Progenitor cell of endocrine pancreas (in vitro differentiated cells): ENCODE measurements around the gene ARHGEF35. TPM values are rescaled to one million over a fixed set of nuclear protein-coding genes. Genes with fewer than 3 reads are reported as not detected.

ENCODE experiments used
- DNase-seq: peaks from one replicate; pipeline ENCODE4 v3.0.0; 2021; ENCODE audit warnings: low spot score; ENCODE audit not compliant: unreplicated experiment
- H3K27ac Mint-ChIP-seq: 2 replicates; pipeline ENCODE4 v1.8.0; 2021; ENCODE audit warnings: mild to moderate bottlenecking, moderate library complexity, mixed read lengths
- H3K27me3 Mint-ChIP-seq: 2 replicates; pipeline ENCODE4 v1.8.0; 2021; ENCODE audit warnings: mixed read lengths
- H3K36me3 Mint-ChIP-seq: 2 replicates; pipeline ENCODE4 v1.8.0; 2022; ENCODE audit warnings: mixed read lengths; ENCODE audit not compliant: insufficient read depth
- H3K4me1 Mint-ChIP-seq: 2 replicates; pipeline ENCODE4 v1.8.0; 2021; ENCODE audit warnings: low read depth, mixed read lengths
- H3K4me3 Mint-ChIP-seq: 2 replicates; pipeline ENCODE4 v1.8.0; 2021; ENCODE audit warnings: low read depth, mild to moderate bottlenecking, moderate library complexity, mixed read lengths
- H3K9me3 Mint-ChIP-seq: 2 replicates; pipeline ENCODE4 v1.8.0; 2021; ENCODE audit warnings: low read depth, mixed read lengths
- CTCF ChIP-seq: fragments of 200-600 bp; sonication (generic); IDR thresholded peaks from one replicate; pipeline ENCODE4 v1.5.0; 2021; ENCODE audit warnings: antibody characterized with exemption, mild to moderate bottlenecking; ENCODE audit not compliant: unreplicated experiment
- total RNA-seq: library from RNA; stranded (reverse); gene quantifications from 2 replicates; pipeline ENCODE4 v1.2.1, GENCODE V29; 2021

ARHGEF35 gene
- total RNA-seq, 1 donor from 2014 or later: 19.5 TPM

GRCh38 chr7:144148224-144148827 lies 47.3 kb downstream of the ARHGEF35 start:
- H3K36me3 Mint-ChIP-seq: peaks cover 3% of the 10 kb centered on the region
- H3K4me1 Mint-ChIP-seq: no peaks in the 10 kb centered on the region
- H3K9me3 Mint-ChIP-seq: peaks cover 42% of the 10 kb centered on the region
- no peak for DNase-seq
- no peak for TF ChIP-seq CTCF
- no peak overlapping the region for H3K4me3 Mint-ChIP-seq
- H3K27ac Mint-ChIP-seq: no peak overlapping the region
- H3K27me3 Mint-ChIP-seq: no peaks in the 10 kb centered on the region

GRCh38 chr7:144144426-144144825 lies 51.2 kb downstream of the ARHGEF35 start:
- H3K4me1 Mint-ChIP-seq: no peaks in the 10 kb centered on the region
- peaks cover 3% of the 10 kb centered on the region for H3K36me3 Mint-ChIP-seq
- no peak overlapping the region for H3K4me3 Mint-ChIP-seq
- DNase-seq: no peak
- peaks cover 29% of the 10 kb centered on the region for H3K9me3 Mint-ChIP-seq
- no peak for TF ChIP-seq CTCF
- no peak overlapping the region for H3K27ac Mint-ChIP-seq
- H3K27me3 Mint-ChIP-seq: no peaks in the 10 kb centered on the region

- Mint-ChIP-seq H3K4me3 (no peak overlapping the region), H3K27me3 (no peaks in the 10 kb centered on the region), H3K27ac (no peak overlapping the region), H3K9me3 (peaks cover 12% of the 10 kb centered on the region), H3K4me1 (no peaks in the 10 kb centered on the region), H3K36me3 (no peaks in the 10 kb centered on the region)
- TF ChIP-seq CTCF: no peak
- DNase-seq: no peak
Measured at GRCh38 chr7:144142187-144142586, 53.4 kb downstream of the ARHGEF35 start.

GRCh38 chr7:144137501-144137900 lies 58.1 kb downstream of the ARHGEF35 start:
- no peaks in the 10 kb centered on the region for H3K27me3 Mint-ChIP-seq
- no peak overlapping the region for H3K4me3 Mint-ChIP-seq
- H3K4me1 Mint-ChIP-seq: peaks cover 3% of the 10 kb centered on the region
- no peak for TF ChIP-seq CTCF
- no peaks in the 10 kb centered on the region for H3K9me3 Mint-ChIP-seq
- no peak for DNase-seq
- no peaks in the 10 kb centered on the region for H3K36me3 Mint-ChIP-seq
- H3K27ac Mint-ChIP-seq: no peak overlapping the region

Other genes with a start within 250 kb of the ARHGEF35 start
- not detected in 2 replicates for gene OR2F1, start 241.0 kb downstream of the ARHGEF35 start, total RNA-seq
- not detected in 2 replicates for gene OR6B1, start 195.5 kb downstream of the ARHGEF35 start, total RNA-seq
- gene OR2A5, start 146.9 kb downstream of the ARHGEF35 start, total RNA-seq: not detected in 2 replicates
- gene OR2A25, start 126.0 kb downstream of the ARHGEF35 start, total RNA-seq: not detected in 2 replicates
- gene OR2A12, start 109.6 kb downstream of the ARHGEF35 start, total RNA-seq: not detected in 2 replicates
- not detected in 2 replicates for gene OR2A2, start 86.2 kb downstream of the ARHGEF35 start, total RNA-seq
- gene OR2A14, start 72.7 kb downstream of the ARHGEF35 start, total RNA-seq: not detected in 2 replicates
- gene CTAGE4, start 12.4 kb downstream of the ARHGEF35 start, total RNA-seq: 5.4 and 6.9 TPM in 2 replicates
- gene OR2A42, start 43.8 kb upstream of the ARHGEF35 start, total RNA-seq: 0.20 TPM in 1 of 2 replicates, not detected in the other
- 8.0 and 9.3 TPM in 2 replicates for gene OR2A7, start 69.0 kb upstream of the ARHGEF35 start, total RNA-seq
- gene CTAGE8, start 73.5 kb upstream of the ARHGEF35 start, total RNA-seq: 7.2 and 8.9 TPM in 2 replicates
- 0.12 TPM in 1 of 2 replicates, not detected in the other for gene OR2A1, start 116.6 kb upstream of the ARHGEF35 start, total RNA-seq
- 42.9 and 46.6 TPM in 2 replicates for gene ARHGEF5, start 159.6 kb upstream of the ARHGEF35 start, total RNA-seq
- gene NOBOX, start 207.9 kb upstream of the ARHGEF35 start, total RNA-seq: not detected in 2 replicates